Karpas-422 (cell line): ENCODE measurements around the gene OR1K1. TPM values are rescaled to one million over a fixed set of nuclear protein-coding genes. Genes with fewer than 3 reads are reported as not detected.

ENCODE experiments used
- DNase-seq: peaks from one replicate; pipeline ENCODE4 v3.0.0-alpha.2; 2015
- H2AFZ ChIP-seq: fragments of 200-600 bp; sonication (generic); 2 replicates; pipeline ENCODE4 v1.6.1; 2014; ENCODE audit warnings: antibody characterized with exemption, low read length, mixed read lengths
- H3K27ac ChIP-seq: fragments of 200-600 bp; sonication (generic); 2 replicates; pipeline ENCODE4 v1.5.1; 2014; ENCODE audit warnings: mild to moderate bottlenecking, low read length, moderate library complexity
- H3K27me3 ChIP-seq: fragments of 200-600 bp; sonication (generic); 2 replicates; pipeline ENCODE4 v1.6.1; 2014; ENCODE audit warnings: low read length, mixed read lengths
- H3K36me3 ChIP-seq: fragments of 200-600 bp; sonication (generic); 2 replicates; pipeline ENCODE4 v1.6.1; 2014; ENCODE audit warnings: low read length, mixed read lengths; ENCODE audit not compliant: insufficient read depth
- H3K4me1 ChIP-seq: fragments of 200-600 bp; sonication (generic); 2 replicates; pipeline ENCODE4 v1.6.1; 2014; ENCODE audit warnings: mild to moderate bottlenecking, low read length, mixed read lengths
- H3K4me2 ChIP-seq: fragments of 200-600 bp; sonication (generic); 2 replicates; pipeline ENCODE4 v1.6.1; 2014; ENCODE audit warnings: low read length, low read depth, mild to moderate bottlenecking; ENCODE audit not compliant: poor library complexity, severe bottlenecking
- H3K4me3 ChIP-seq: fragments of 200-600 bp; sonication (generic); 2 replicates; pipeline ENCODE4 v1.5.1; 2014; ENCODE audit warnings: mild to moderate bottlenecking, antibody characterized with exemption, low read length, mixed read lengths
- H3K79me2 ChIP-seq: fragments of 200-600 bp; sonication (generic); 2 replicates; pipeline ENCODE4 v1.6.1; 2014; ENCODE audit warnings: mild to moderate bottlenecking, low read length, mixed read lengths
- H3K9ac ChIP-seq: fragments of 200-600 bp; sonication (generic); 2 replicates; pipeline ENCODE4 v1.6.0; 2014; ENCODE audit warnings: low read length
- H3K9me2 ChIP-seq: fragments of 200-600 bp; sonication (generic), shearing (Covaris generic); replicated peaks from 2 replicates; pipeline ENCODE4 v1.6.0; 2014; ENCODE audit warnings: mild to moderate bottlenecking, low read length, moderate library complexity; ENCODE audit not compliant: insufficient read depth
- H3K9me3 ChIP-seq: fragments of 300-700, 200-600 bp; sonication (generic); 2 replicates; pipeline ENCODE4 v1.6.1; 2014; ENCODE audit warnings: low read length, mixed read lengths
- H4K20me1 ChIP-seq: fragments of 200-600 bp; sonication (generic); 2 replicates; pipeline ENCODE4 v1.6.1; 2014; ENCODE audit warnings: mild to moderate bottlenecking, antibody characterized with exemption, low read length, low read depth; ENCODE audit not compliant: insufficient read depth
- total RNA-seq: library from RNA; depleted of rRNA; stranded (reverse); fragments of >200 nt; shearing (Covaris generic); gene quantifications from 2 replicates; pipeline ENCODE4 v1.2.3, GENCODE V29; 2014; ENCODE audit warnings: low replicate concordance; rRNA removed

Gene OR1K1
- total RNA-seq = not detected in 2 replicates

- H3K9ac ChIP-seq = no peak within 1 kb of the TSS
- no peaks in the 10 kb centered on the region for H3K4me1 ChIP-seq
- no peak within 1 kb of the TSS for H3K27ac ChIP-seq
- no peak for DNase-seq
- H3K4me2 ChIP-seq = no peak within 1 kb of the TSS
- no peak within 1 kb of the TSS for H2AFZ ChIP-seq
- no peaks in the 10 kb centered on the region for H3K79me2 ChIP-seq
- H3K9me2 ChIP-seq = no peaks in the 10 kb centered on the region
- no peaks in the 10 kb centered on the region for H3K27me3 ChIP-seq
- no peak within 1 kb of the TSS for H3K4me3 ChIP-seq
- no peaks in the 10 kb centered on the region for H3K9me3 ChIP-seq
- no peaks in the 10 kb centered on the region for H4K20me1 ChIP-seq
- H3K36me3 ChIP-seq = no peaks in the 10 kb centered on the region
Observed at GRCh38 chr9:122800066-122801060, at the start of gene OR1K1. OR1K1 (plus strand) TSS chr9:122800123; CDS start chr9:122800123, 0 bp downstream.

DNA sequence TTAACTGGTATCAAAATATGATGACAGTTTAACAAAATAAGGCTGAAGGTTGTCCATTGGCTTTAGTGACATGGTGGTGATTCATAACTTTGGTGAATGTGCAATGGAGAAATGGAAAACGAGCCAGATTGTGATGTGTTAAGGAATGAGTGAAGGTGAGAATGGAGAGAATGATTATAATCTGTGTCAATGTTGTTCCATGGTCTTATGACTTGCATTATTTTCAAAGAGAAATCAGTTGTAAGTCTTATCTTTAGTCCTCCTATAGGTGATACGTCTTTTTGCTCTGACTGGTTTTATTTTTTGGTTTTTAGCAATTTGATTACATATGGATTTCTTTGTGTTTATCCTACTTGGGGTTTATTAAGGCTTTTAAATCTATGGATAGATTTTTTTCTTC lies 45.1 kb upstream of the OR1K1 start:
- H3K4me2 ChIP-seq = no peak overlapping the region
- H3K4me3 ChIP-seq = no peak overlapping the region
- H3K9me2 ChIP-seq = no peaks in the 10 kb centered on the region

GRCh38 chr9:122767817-122768216 lies 32.1 kb upstream of the OR1K1 start:
- DNase-seq = no peak
- H3K9me3 ChIP-seq = peaks cover 4% of the 10 kb centered on the region; the same call in 1 of the 2 replicates
- H3K4me2 ChIP-seq = no peak overlapping the region
- H4K20me1 ChIP-seq = no peaks in the 10 kb centered on the region
- H3K79me2 ChIP-seq = no peaks in the 10 kb centered on the region
- no peaks in the 10 kb centered on the region for H3K27me3 ChIP-seq
- H3K4me3 ChIP-seq = no peak overlapping the region
- no peak overlapping the region for H3K27ac ChIP-seq
- no peaks in the 10 kb centered on the region for H3K9me2 ChIP-seq
- no peak overlapping the region for H2AFZ ChIP-seq
- no peaks in the 10 kb centered on the region for H3K4me1 ChIP-seq
- no peak overlapping the region for H3K9ac ChIP-seq
- no peaks in the 10 kb centered on the region for H3K36me3 ChIP-seq

More for the DNA sequence above, 45.1 kb upstream of the OR1K1 start:
- Histone ChIP-seq H3K9ac (no peak overlapping the region), H2AFZ (no peak overlapping the region), H3K36me3 (no peaks in the 10 kb centered on the region), H3K27ac (no peak overlapping the region), H4K20me1 (no peaks in the 10 kb centered on the region), H3K9me3 (no peaks in the 10 kb centered on the region), H3K27me3 (no peaks in the 10 kb centered on the region), H3K4me1 (no peaks in the 10 kb centered on the region), H3K79me2 (no peaks in the 10 kb centered on the region)
- DNase-seq = no peak

DNA sequence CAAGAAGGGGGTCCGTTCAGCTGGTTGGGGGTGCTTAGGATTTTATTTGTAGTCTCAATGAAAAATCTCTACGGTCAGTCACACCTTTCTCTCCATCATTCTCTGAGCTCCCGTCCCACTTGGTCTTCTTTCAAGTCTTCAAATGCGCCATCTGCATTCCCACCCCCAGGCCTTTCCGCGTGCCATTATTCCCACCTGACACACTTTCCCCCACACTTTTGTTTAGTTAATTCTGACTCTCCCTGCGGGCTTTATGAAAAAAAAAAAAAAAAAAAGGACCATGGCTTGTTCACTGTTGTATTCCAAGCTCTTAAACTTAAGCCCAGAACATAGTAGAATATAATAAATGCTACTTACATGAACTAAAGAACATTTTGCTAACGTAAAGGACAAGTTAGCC lies 22.9 kb upstream of the OR1K1 start:
- Histone ChIP-seq H3K9ac (no peak overlapping the region), H3K9me2 (no peaks in the 10 kb centered on the region), H2AFZ (no peak overlapping the region)

DNA sequence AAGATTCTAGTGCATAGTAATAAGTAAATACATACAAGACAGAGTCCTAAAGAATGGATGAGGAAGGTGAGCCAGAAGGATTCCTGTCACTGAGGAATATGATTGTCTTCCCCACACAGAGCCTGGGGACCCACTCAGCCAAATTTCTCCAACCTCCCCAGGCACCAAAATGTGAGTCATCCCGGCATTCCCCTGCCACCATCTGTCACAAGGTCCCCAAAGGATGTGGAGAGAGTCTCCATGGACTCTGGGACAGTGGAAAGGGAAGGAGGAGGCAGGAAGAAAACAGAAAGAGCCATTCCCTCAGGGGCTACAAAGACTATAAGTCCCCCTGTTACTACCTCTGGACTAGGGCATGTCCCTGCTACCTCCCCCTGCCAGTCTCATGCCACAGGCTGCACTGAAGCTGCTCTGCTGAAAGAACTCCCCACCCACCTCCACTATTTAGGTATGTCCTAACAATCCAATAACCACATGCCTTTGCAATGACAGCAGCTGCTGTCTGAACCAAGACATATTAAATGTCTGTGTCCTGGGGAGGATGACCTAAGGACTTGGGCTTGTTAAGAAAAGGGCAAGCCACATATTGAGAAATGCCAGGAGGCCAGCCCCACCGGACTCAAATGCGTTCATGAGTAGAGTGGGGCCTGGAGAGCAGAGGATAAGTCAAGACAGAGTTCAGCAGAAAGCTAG lies 21.8 kb upstream of the OR1K1 start:
- Histone ChIP-seq H3K4me3 (no peak overlapping the region), H2AFZ (no peak overlapping the region), H3K9me3 (peaks cover 3% of the 10 kb centered on the region; the same call in 1 of the 2 replicates), H3K27me3 (no peaks in the 10 kb centered on the region), H3K4me2 (no peak overlapping the region), H3K36me3 (no peaks in the 10 kb centered on the region), H3K79me2 (no peaks in the 10 kb centered on the region), H3K27ac (no peak overlapping the region), H4K20me1 (no peaks in the 10 kb centered on the region), H3K9me2 (no peaks in the 10 kb centered on the region), H3K9ac (no peak overlapping the region), H3K4me1 (no peaks in the 10 kb centered on the region)
- DNase-seq = no peak

More for the DNA sequence above, 22.9 kb upstream of the OR1K1 start:
- Histone ChIP-seq H3K9me3 (peaks cover 3% of the 10 kb centered on the region; the same call in 1 of the 2 replicates), H3K27me3 (no peaks in the 10 kb centered on the region), H3K79me2 (no peaks in the 10 kb centered on the region), H3K4me2 (no peak overlapping the region), H3K4me3 (no peak overlapping the region), H4K20me1 (no peaks in the 10 kb centered on the region), H3K27ac (no peak overlapping the region), H3K4me1 (no peaks in the 10 kb centered on the region), H3K36me3 (no peaks in the 10 kb centered on the region)
- no peak for DNase-seq

GRCh38 chr9:122779181-122779580 lies 20.7 kb upstream of the OR1K1 start:
- Histone ChIP-seq H3K27ac (no peak overlapping the region), H4K20me1 (no peaks in the 10 kb centered on the region), H3K9me2 (no peaks in the 10 kb centered on the region), H3K9me3 (no peaks in the 10 kb centered on the region), H2AFZ (no peak overlapping the region), H3K9ac (no peak overlapping the region), H3K79me2 (no peaks in the 10 kb centered on the region), H3K36me3 (no peaks in the 10 kb centered on the region), H3K4me1 (no peaks in the 10 kb centered on the region), H3K27me3 (no peaks in the 10 kb centered on the region), H3K4me3 (no peak overlapping the region), H3K4me2 (no peak overlapping the region)
- DNase-seq = no peak

DNA sequence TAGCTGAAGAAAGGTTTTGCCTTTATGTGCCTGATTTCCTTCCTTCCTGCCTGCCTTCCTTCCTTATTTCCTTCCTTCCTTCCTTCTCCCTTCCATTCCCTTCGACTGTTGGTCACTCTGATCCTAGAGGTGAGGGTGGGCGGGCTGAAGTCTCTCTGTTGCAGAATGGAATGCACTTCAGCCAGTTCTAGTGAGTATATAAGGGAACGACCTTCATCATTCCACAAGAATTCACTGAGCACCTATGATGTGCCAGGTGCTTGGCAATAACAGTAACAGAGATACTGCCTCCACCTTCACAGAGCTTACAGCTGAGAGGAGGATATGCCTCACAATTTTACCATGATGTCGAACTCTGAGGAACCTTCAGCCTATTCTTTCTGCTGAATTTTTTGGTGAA lies 19.9 kb upstream of the OR1K1 start:
- Histone ChIP-seq H3K27me3 (no peaks in the 10 kb centered on the region), H3K9me3 (no peaks in the 10 kb centered on the region), H3K36me3 (no peaks in the 10 kb centered on the region), H3K9ac (no peak overlapping the region), H2AFZ (no peak overlapping the region), H3K27ac (no peak overlapping the region), H3K4me1 (no peaks in the 10 kb centered on the region), H3K79me2 (no peaks in the 10 kb centered on the region), H3K9me2 (no peaks in the 10 kb centered on the region), H3K4me2 (no peak overlapping the region), H4K20me1 (no peaks in the 10 kb centered on the region), H3K4me3 (no peak overlapping the region)
- peak; percentile 7 for DNase-seq

DNA sequence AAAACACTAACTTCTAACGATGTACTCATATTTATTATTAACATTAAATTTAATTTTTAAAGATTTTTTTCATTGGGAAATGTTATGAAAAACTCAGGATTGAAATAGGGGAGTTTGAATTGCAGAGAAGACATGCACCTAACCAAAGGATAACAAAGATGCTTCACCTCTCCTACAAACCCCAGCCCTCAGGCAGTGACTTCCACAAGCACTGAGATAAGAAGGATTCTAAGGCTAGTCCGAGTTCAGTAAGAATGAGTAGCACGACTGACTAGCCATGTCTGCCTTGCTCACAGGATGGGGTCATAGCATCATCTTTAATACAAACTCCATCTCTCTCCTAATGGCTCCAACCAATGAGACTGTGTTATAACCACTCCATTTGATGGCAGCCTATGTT lies 18.3 kb upstream of the OR1K1 start:
- no peaks in the 10 kb centered on the region for H4K20me1 ChIP-seq
- no peak overlapping the region for H3K9ac ChIP-seq
- no peaks in the 10 kb centered on the region for H3K9me2 ChIP-seq
- no peak overlapping the region for H2AFZ ChIP-seq
- H3K4me2 ChIP-seq = no peak overlapping the region
- H3K79me2 ChIP-seq = no peaks in the 10 kb centered on the region
- H3K36me3 ChIP-seq = no peaks in the 10 kb centered on the region
- H3K4me1 ChIP-seq = no peaks in the 10 kb centered on the region
- no peak overlapping the region for H3K27ac ChIP-seq
- no peaks in the 10 kb centered on the region for H3K27me3 ChIP-seq
- no peak overlapping the region for H3K4me3 ChIP-seq
- no peak for DNase-seq
- no peaks in the 10 kb centered on the region for H3K9me3 ChIP-seq
